Lung (tissue), 12 donors: ENCODE measurements around the gene EFNA1. TPM values are rescaled to one million over a fixed set of nuclear protein-coding genes. Genes with fewer than 3 reads are reported as not detected.
"Not testable (repeated sequence)": the region's sequence is repeated elsewhere in the genome, so short reads cannot be mapped to it uniquely, and the experiment has no call there.

ENCODE experiments used
- ATAC-seq: fragments of 200-7000 bp; cut with Tn5 transposase; one replicate; pipeline ENCODE4 v1.9.1; 2020; ENCODE audit warnings: moderate number of reproducible peaks; ENCODE audit not compliant: insufficient read depth, low FRiP score
- DNase-seq, 3 donors: peaks; one replicate each; pipeline ENCODE4 v3.0.0-alpha.2; 2013 to 2017
- H3K27ac ChIP-seq, 2 donors: one replicate each; pipeline ENCODE4 v1.5.1; 2013; ENCODE audit warnings: mild to moderate bottlenecking in 2 of 2, moderate library complexity in 2 of 2, control low read depth in 1 of 2, inconsistent platforms in 1 of 2, low read depth in 1 of 2, low read length in 1 of 2
- H3K27me3 ChIP-seq, 3 donors: one replicate each; pipeline ENCODE4 v1.5.1; 2013; ENCODE audit warnings: low read length in 2 of 3; ENCODE audit not compliant: control insufficient read depth in 3 of 3, insufficient read depth in 3 of 3
- H3K36me3 ChIP-seq, 4 donors: one replicate each; pipeline ENCODE4 v1.5.1; 2013; ENCODE audit warnings: low read length in 4 of 4, mild to moderate bottlenecking in 1 of 4, moderate library complexity in 1 of 4; ENCODE audit not compliant: control insufficient read depth in 4 of 4, insufficient read depth in 4 of 4
- H3K4me1 ChIP-seq, 5 donors: one replicate each; pipeline ENCODE4 v1.5.1; 2013; ENCODE audit warnings: low read length in 5 of 5, mild to moderate bottlenecking in 2 of 5, moderate library complexity in 1 of 5; ENCODE audit not compliant: control insufficient read depth in 5 of 5, insufficient read depth in 5 of 5
- H3K4me3 ChIP-seq: one replicate; pipeline ENCODE4 v1.5.1; 2013; ENCODE audit warnings: mild to moderate bottlenecking, control low read depth, moderate library complexity
- H3K9ac ChIP-seq, 2 donors: one replicate each; pipeline ENCODE4 v1.5.1; 2013; ENCODE audit warnings: low read length in 2 of 2, control low read depth in 1 of 2; ENCODE audit not compliant: insufficient read depth in 1 of 2
- H3K9me3 ChIP-seq, 4 donors: one replicate each; pipeline ENCODE4 v1.5.1; 2013; ENCODE audit warnings: low read length in 3 of 4, mild to moderate bottlenecking in 1 of 4, moderate library complexity in 1 of 4; ENCODE audit not compliant: control insufficient read depth in 4 of 4, insufficient read depth in 3 of 4
- CTCF ChIP-seq: IDR thresholded peaks from 2 replicates; pipeline ENCODE4 v1.5.1; 2012; ENCODE audit warnings: mild to moderate bottlenecking; ENCODE audit errors: control extremely low read depth, extremely low read depth
- WGBS, 2 donors: extraction: QIAGEN DNeasy Blood & Tissue Kit; methylation state at CpG; one replicate each; pipeline ENCODE4 v1.1.7; 2013; 5-methylcytosine and 5-hydroxymethylcytosine counted together
- polyA plus RNA-seq, 2 donors: library from polyadenylated mRNA; stranded (reverse); fragments of 200-250 nt; gene quantifications; one replicate each; pipeline ENCODE4 v1.2.1, GENCODE V29; 2013
- total RNA-seq, 2 donors: library from RNA; depleted of rRNA in 1 of 2; stranded (reverse); fragments of >200 nt in 1 of 2; gene quantifications; one replicate each; pipeline ENCODE4 v1.2.1, GENCODE V29; 2014 to 2021
- donor health status: control.
- donor health status: control.
- donor health status: Bipolar disorder and iron deficiency.
- donor health status: healthy.
- donor health status: DM: yes; HTN: yes; CAD: no.

The EFNA1 gene
- total and polyA plus RNA-seq, 4 donors, result 111 to 202 (median 168) TPM

- Histone ChIP-seq H3K27ac (no peak overlapping the region), H3K4me1 (no peaks in the 10 kb centered on the region), H3K9me3 (no peaks in the 10 kb centered on the region), H3K4me3 (no peak overlapping the region), H3K9ac (no peak overlapping the region), H3K27me3 (no peaks in the 10 kb centered on the region), H3K36me3 (no peaks in the 10 kb centered on the region)
- ATAC-seq (no peak), DNase-seq (no peak)
- WGBS, 2 donors, result 86 to 90% methylated on average over 1 of the region's 1 CpG
- no peak for TF ChIP-seq CTCF
These were observed 31.3 kb downstream of the EFNA1 start for GRCh38 chr1:155158991-155159390.

DNA sequence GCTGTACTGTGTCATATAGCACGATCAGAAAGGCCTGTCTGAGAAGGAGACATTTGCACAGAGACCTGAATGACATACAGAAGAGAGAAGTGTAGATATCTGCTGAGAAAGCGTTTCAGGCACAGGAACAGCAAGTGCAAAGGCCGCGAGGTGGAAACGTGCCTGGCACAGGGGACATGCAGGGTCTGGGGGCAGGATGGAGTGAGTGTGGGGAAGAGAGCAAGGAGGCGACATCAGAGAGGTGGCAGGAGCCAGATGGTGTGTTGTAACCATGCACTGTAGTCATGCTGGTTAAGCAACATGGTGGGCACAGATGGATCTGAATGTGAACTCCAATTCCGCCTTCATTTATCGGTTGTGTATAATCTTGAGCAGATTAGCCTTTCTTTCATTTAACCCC, 32.5 kb downstream of the EFNA1 start:
- Histone ChIP-seq H3K27me3 (no peaks in the 10 kb centered on the region), H3K4me1 (no peaks in the 10 kb centered on the region), H3K36me3 (no peaks in the 10 kb centered on the region), H3K9me3 (no peaks in the 10 kb centered on the region), H3K9ac (no peak overlapping the region), H3K27ac (no peak overlapping the region), H3K4me3 (no peak overlapping the region)
- ATAC-seq (no peak), DNase-seq (no peak)
- TF ChIP-seq CTCF, result no peak
- WGBS, 2 donors, result 61 to 80% methylated on average over 8 of the region's 8 CpGs

DNA sequence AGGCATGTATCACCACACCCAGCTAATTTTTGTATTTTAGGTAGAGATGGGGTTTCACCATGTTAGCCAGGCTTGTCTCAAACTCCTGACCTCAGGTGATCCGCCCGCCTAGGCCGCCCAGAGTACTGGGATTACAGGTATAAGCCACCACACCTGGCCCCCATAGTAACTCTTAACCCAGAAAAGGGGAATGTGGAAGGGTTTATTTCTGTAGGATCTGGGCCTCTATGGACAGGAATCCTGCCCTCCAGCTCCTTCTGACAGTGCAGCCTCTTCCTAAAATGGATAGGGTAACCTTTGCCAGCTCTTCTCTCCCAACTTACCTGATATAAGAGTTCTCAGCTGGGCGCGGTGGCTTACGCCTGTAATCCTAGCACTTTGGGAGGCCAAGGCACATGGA, 35.0 kb downstream of the EFNA1 start:
- not testable (repeated sequence) for H3K9ac ChIP-seq, H3K36me3 ChIP-seq, H3K27me3 ChIP-seq, ATAC-seq, H3K27ac ChIP-seq, H3K4me3 ChIP-seq, H3K9me3 ChIP-seq, DNase-seq
- H3K4me1 ChIP-seq, result peaks cover 0 to 16% (median 0%) of the 10 kb centered on the region in 5 donors
- 98% methylated on average over 6 of the region's 6 CpGs for WGBS, 2 donors

DNA sequence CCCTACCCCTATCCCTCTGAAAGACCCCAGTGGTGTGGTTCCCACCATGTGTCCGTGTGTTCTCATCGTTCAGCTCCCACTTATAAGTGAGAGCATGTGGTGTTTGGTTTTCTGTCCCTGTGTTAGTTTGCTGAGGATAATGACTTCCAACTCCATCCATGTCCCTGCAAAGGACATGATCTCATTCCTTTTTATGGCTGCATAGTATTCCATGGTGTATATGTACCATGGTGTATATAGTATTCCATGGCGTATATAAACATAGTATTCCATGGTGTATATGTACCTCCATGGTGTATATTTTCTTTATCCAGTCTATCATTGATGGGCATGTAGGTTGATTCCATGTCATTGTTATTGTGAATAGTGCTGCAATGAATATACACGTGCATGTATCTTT, 36.1 kb downstream of the EFNA1 start:
- H3K36me3 ChIP-seq, H3K9me3 ChIP-seq, H3K27me3 ChIP-seq, DNase-seq, ATAC-seq, H3K4me3 ChIP-seq, H3K9ac ChIP-seq, H3K27ac ChIP-seq: not testable (repeated sequence)
- WGBS, 2 donors, result 96 to 97% methylated on average over 4 of the region's 4 CpGs
- H3K4me1 ChIP-seq, result peaks cover 0 to 19% (median 0%) of the 10 kb centered on the region in 5 donors

DNA sequence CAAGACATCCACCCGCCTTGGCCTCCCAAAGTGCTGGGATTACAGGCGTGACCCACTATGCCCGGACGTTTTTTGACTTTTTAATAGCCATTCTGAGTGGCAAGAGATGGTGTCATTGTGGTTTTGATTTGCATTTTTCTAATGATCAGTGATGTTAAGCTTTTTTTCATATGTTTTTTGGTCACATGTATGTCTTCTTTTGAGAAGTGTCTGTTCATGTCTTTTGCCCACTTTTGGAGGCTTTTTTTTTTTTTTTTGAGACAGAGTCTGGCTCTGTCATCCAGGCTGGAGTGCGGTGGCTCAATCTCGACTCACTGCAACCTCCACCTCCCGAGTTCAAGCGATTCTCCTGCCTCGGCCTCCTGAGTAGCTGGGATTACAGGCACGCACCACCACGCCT, 36.9 kb downstream of the EFNA1 start:
- not testable (repeated sequence) for H3K27me3 ChIP-seq, ATAC-seq, H3K9ac ChIP-seq, DNase-seq, H3K27ac ChIP-seq, H3K4me3 ChIP-seq, H3K9me3 ChIP-seq
- WGBS, 2 donors, result 94 to 98% methylated on average over 11 of the region's 11 CpGs
- Histone ChIP-seq H3K4me1 (peaks cover 0 to 19% (median 0%) of the 10 kb centered on the region in 5 donors), H3K36me3 (peaks cover 0 to 10% (median 4%) of the 10 kb centered on the region in 4 donors)
